ENCODE measurements around the gene CDHR5.
A peak's percentile ranks its signal among the peaks of the same experiment; 100 is the strongest.

CDHR5 gene

GRCh38 chr11:609341-609811 lies 15.4 kb downstream of the CDHR5 start:
- no peak for DNase-seq (ENCODE audit: low read depth)

DNA sequence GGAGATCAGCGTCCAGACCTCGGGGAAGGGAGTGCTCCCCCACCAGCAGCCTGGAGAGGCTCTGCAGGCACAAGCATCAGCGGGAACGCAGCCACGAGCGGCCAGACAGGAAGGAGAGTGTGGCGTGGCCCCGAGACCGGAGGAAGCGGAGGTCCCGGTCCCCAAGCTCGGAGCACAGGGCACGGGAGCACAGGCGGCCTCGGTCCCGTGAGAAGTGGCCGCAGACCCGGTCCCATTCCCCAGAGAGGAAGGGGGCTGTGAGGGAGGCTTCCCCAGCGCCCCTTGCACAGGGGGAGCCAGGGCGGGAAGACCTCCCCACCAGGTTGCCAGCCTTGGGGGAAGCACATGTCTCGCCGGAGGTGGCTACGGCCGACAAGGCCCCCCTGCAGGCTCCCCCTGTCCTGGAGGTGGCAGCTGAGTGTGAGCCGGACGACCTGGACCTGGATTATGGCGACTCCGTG lies 15.9 kb downstream of the CDHR5 start:
- no peak for DNase-seq (ENCODE audit: low read depth)

DNA sequence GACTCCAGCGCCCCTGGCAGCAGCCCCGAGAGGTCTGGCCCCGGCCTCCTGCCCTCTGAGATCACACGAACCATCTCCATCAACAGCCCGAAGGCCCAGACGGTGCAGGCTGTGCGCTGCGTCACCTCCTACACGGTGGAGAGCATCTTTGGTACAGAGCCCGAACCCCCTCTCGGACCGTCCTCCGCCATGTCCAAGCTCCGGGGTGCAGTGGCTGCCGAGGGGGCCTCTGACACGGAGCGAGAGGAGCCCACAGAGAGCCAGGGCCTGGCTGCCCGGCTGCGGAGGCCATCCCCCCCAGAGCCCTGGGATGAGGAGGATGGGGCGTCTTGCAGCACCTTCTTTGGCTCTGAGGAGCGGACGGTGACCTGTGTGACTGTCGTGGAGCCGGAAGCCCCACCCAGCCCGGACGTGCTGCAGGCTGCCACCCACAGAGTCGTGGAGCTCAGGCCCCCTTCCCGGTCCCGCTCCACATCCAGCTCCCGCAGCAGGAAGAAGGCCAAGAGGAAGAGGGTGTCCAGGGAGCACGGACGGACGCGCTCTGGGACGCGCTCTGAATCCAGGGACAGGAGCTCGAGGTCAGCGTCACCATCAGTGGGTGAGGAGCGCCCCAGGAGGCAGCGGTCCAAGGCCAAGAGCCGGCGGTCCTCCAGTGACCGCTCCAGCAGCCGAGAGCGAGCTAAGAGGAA lies 16.6 kb downstream of the CDHR5 start:
- no peak for DNase-seq (ENCODE audit: low read depth)

GRCh38 chr11:607020-607780 lies 17.6 kb downstream of the CDHR5 start:
- no peak for DNase-seq (ENCODE audit: low read depth)

DNA sequence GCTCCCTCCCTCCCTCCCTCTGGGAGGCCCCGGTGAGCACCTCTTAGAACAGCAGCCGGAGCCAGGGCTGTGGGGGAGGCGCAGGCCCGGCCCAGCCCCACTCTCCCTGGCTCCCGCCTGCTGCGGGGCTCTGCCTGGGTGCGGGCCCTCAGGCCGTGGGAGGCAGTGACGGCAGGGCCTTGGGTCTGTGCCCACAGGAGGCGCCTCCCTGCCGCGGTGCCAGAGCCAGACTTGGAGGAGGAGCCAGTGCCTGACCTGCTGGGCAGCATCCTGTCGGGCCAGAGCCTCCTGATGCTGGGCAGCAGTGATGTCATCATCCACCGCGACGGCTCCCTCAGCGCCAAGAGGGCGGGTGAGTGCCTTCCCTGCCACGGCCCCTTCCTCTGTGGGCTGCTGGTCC lies 18.5 kb downstream of the CDHR5 start:
- DNase-seq (ENCODE audit: low read depth): no peak

DNA sequence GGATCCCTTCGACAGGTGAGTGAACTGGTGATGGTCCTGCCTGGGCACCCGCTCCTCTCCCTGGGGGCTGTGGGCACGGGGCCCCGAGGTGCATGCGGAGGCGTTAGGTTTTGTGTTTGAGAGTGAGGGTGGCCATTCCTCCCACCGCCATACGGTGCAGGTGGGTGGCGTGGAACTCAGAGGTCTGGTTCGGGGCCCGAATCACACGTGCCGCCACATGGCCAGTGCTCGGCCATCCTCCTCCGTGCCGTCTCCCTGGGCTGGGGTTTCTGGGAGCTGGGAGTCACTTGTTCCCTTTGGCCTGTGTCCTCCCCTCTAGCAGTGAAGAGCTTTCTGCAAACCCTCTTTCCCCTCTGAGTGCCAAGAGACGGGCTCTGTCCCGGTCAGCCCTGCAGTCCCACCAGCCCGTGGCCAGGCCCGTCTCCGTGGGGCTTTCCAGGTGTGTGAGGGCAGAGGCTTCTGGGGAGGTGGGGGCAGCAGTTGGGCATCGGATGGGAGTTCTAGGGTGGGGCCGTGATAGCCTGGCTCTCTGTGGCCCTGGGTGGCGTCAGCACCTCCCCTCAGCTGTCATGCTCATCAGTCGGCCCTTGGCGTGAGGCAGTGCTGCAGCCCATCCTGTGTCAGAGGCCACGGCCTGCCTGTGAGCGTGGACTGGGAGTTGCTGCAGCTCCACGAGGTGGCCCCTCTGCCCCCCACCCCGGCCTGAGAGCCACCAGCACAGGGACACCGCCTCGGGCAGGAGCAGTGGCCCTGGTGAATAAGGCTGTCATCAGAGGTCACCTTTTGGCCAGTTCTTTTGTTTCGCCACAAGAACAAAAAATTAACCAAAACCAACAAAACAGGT lies 19.2 kb downstream of the CDHR5 start:
- DNase-seq (ENCODE audit: low read depth): no peak

DNA sequence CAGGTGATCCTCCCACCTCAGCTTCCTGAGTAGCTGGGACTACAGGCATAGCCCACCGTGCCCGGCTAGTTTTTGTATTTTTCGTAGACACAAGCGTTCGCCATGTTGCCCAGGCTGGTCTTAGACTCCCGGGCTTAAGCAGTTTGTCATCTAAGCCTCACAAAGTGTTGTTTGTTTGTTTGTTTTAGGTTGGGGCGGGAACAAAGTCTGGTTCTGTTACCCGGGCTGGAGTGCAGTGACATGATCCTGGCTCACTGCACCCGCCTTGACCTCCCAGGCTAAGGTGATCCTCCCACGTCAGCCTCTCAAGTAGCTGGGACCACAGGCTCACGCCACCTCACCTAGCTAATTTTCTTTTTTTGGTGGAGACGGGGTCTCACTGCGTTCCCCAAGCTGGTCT lies 21.6 kb downstream of the CDHR5 start:
- no peak for DNase-seq (ENCODE audit: low read depth)

- no peak for DNase-seq (ENCODE audit: low read depth)
Observed at GRCh38 chr11:601573-602245, 23.0 kb downstream of the CDHR5 start.

DNA sequence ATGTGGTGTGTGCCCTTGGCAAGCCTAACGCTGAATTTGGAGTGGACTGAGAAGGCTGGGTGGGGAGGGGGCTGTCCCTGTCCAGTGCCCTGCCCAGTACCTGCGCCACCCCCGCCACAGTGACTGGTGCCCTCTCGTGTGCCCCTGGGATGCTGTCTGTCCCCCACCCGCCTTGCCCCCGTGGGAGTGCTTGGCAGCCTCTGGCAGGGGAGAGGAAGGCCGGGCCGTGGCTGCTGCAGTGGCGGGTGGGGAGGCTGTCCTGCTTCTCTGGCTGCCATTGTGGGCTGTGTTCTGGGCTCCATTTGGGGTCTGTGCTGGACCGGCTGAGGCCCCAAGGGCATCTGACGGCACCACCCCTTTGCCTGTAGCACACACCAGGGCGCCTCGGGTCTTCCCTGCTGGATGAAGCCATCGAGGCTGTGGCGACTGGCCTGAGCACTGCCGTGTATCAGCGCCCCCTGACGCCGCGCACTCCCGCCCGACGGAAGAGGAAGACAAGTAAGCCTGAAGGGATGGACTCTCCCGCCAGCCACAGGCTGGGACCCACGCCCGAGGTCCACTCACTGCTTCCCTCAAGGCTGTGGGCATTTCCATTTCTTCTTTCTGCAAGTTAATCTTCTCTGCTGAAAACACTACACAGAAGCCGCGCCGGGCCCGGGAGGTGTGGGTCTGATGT lies 26.6 kb downstream of the CDHR5 start:
- DNase-seq (ENCODE audit: low read depth): no peak

- no peak for DNase-seq (ENCODE audit: low read depth)
Observed at GRCh38 chr11:597166-597725, 27.5 kb downstream of the CDHR5 start.

DNA sequence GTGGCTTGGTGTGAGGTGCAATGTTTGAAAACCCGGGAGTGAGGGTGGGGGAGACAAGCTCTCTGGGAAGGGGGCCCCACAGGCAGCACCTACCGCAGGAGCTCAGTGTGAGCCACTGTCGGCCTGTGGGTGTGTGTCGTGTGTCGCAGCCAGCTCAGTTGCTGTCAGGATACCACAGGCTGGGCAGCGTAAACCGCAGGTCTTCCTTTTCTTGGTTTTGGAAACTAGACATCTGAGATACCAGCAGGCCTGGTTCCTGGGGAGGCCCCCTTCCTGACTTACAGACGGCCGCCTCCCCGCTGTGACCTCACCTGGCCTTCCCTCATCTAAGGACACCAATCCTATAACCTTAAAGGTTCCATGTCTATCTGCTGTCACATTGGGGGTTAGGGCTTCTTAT lies 28.4 kb downstream of the CDHR5 start:
- DNase-seq (ENCODE audit: low read depth): no peak

DNA sequence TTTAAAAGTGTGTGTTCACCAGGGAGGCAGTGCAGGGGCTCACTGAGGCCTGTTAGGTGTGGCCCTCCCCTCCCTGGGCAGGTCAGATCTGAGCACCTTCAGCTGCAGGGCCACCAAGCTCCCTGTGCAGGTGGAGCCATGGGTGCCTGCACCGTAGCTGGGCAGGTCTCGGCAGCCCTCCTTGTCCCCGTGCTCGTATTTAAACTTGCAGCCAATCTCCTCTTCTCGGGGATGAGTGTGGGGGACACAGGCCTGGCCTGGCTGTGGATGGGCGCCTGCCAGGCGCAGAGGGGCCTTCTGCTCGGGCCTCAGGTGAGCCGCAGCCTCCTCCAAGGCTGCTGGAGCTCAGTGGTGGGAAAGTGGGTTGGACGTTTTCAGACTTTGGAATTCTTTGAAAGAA lies 29.4 kb downstream of the CDHR5 start:
- no peak for DNase-seq (ENCODE audit: low read depth)

- DNase-seq (ENCODE audit: low read depth): no peak
Observed at GRCh38 chr11:593347-593746, 31.4 kb downstream of the CDHR5 start.

GRCh38 chr11:592918-593317 lies 31.8 kb downstream of the CDHR5 start:
- no peak for DNase-seq (ENCODE audit: low read depth)

- DNase-seq (ENCODE audit: low read depth): no peak
Observed at GRCh38 chr11:592501-592900, 32.3 kb downstream of the CDHR5 start.

- no peak for DNase-seq (ENCODE audit: low read depth)
Observed at GRCh38 chr11:590997-591396, 33.8 kb downstream of the CDHR5 start.

DNA sequence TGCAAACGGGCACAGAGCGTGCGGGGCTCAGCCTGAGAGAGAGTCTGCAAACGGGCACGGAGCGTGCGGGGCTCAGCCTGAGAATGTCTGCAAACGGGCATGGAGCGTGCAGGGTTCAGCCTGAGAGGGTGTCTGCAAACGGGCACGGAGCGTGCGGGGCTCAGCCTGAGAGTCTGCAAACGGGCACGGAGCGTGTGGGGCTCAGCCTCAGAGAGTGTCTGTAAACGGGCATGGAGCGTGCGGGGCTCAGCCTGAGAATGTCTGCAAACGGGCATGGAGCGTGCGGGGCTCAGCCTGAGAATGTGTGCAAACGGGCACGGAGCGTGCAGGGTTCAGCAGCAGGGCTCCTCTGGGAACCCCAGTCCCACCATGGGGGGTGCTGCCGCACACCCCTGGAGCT lies 35.0 kb downstream of the CDHR5 start:
- DNase-seq (ENCODE audit: low read depth): no peak

DNA sequence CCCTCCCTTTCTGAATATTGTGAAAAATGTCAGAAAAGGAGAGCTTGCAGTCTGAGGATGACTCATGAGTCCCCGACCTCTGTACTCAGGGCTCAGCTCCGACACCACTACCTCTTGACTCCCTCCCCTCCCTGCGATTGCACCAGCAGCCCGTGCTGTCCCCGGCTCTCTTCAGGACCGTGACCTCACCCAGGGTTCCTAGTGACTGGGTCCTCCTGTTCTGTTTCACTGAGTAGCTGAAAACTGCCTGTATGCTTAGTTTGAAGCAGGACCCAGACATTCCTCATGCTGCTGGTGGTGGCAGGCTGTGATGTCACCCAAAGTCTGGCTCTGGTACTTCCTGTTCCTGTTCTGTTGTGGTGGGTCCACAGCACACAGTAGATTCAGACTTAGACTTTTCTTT lies 36.8 kb downstream of the CDHR5 start:
- peak; percentile 76 for DNase-seq (ENCODE audit: low read depth)

- no peak for DNase-seq (ENCODE audit: low read depth)
Observed at GRCh38 chr11:587546-587945, 37.2 kb downstream of the CDHR5 start.

- DNase-seq (ENCODE audit: low read depth): no peak
Observed at GRCh38 chr11:586376-587316, 38.1 kb downstream of the CDHR5 start.
